KOPT-K1 (cell line): ENCODE results near the gene UBE2U.
"Not testable (repeated sequence)": the region's sequence is repeated elsewhere in the genome, so short reads cannot be mapped to it uniquely, and the experiment has no call there.

Source experiments
- H3K27ac ChIP-seq: fragments of 200-600 bp; sonication (generic); 2 replicates; pipeline ENCODE4 v1.5.1; 2016; ENCODE audit warnings: antibody characterized with exemption, mild to moderate bottlenecking, low read depth, low read length; ENCODE audit not compliant: poor library complexity, severe bottlenecking
- H3K36me3 ChIP-seq: fragments of 200-600 bp; sonication (generic); 2 replicates; pipeline ENCODE4 v1.5.1; 2017; ENCODE audit warnings: antibody characterized with exemption, mild to moderate bottlenecking, low read length, moderate library complexity; ENCODE audit not compliant: insufficient read depth
- H3K9me3 ChIP-seq: fragments of 200-600 bp; sonication (generic); 2 replicates; pipeline ENCODE4 v1.5.1; 2017; ENCODE audit warnings: antibody characterized with exemption, low read length, mild to moderate bottlenecking; ENCODE audit not compliant: insufficient read depth, poor library complexity, severe bottlenecking

The UBE2U gene

DNA sequence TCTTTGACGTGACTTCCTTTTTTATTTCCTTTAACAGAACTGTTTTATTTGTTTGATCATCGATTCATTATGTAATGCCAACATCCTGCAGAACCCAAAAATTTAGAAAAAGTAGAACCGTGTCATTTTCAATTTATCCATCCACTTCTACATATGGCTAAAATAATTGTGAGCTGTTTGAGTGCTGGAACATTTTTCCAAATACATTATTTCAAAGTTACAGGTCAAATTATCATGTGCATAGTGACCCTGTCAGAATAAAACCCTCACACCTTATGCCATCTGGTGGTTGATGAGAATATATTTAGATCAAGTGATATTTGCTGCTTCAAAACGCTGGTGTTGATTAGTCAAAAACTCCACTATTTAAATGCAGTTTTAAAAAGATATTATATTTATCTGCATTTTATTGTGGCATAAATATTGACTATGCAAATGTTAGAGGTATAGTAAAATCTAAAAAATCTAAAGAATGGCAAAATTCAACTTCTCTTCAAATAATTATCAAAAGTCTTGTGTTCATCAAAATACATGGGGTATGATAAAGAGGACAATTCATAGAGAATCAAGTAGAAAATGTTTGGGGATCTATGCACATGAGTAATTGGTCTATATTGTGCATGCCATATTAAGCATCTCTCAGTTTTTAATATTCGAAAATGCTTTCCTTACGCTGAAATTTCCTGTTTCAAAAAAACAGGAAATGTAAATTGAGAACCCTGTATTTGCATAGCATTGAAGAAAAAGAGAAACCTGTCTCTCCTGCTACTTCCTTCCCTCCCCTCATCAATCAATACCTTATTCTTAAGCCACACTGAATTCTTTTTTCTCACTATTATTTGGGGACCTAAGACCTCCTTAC, 39.7 kb downstream of the UBE2U start:
- Histone ChIP-seq H3K9me3 (no peaks in the 10 kb centered on the region), H3K27ac (no peak overlapping the region), H3K36me3 (no peaks in the 10 kb centered on the region)

DNA sequence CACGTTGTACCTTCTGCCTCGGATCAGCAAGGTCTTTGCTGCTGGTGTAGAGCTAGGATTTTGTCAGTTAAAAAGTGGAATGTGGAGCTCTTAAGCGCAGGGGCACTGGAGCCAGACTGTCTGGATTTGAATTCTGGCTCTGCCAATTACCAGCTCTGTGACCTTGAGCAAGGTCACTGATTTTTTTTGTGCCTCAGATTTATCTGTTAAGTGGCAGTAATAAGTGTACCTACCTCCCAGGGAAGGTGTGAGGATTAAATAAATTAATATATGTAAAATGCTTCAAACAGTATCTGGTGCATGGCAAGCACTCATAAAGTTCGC, 40.3 kb downstream of the UBE2U start:
- Histone ChIP-seq H3K36me3 (no peaks in the 10 kb centered on the region), H3K9me3 (no peaks in the 10 kb centered on the region), H3K27ac (no peak overlapping the region)

DNA sequence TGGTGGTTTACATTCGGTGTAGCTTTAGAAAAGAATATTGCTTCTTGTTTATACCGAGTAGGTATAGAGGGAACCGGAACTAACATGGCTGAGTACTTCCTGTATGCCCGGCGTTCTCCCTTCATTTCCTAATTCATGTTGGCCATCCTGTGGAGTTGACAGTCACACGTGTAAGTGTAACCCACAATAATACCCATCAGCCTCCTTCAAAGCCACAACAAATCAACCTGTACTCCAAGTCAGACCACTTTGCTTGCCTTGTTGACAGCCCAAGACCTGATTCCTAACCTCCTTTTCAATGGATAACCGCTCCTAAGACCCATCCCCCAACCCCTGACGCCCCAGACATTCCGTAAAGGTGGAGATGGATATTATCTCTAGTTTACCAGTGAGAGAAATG, 42.1 kb downstream of the UBE2U start:
- no peak overlapping the region for H3K27ac ChIP-seq
- H3K36me3 ChIP-seq, result no peaks in the 10 kb centered on the region
- H3K9me3 ChIP-seq, result no peaks in the 10 kb centered on the region

DNA sequence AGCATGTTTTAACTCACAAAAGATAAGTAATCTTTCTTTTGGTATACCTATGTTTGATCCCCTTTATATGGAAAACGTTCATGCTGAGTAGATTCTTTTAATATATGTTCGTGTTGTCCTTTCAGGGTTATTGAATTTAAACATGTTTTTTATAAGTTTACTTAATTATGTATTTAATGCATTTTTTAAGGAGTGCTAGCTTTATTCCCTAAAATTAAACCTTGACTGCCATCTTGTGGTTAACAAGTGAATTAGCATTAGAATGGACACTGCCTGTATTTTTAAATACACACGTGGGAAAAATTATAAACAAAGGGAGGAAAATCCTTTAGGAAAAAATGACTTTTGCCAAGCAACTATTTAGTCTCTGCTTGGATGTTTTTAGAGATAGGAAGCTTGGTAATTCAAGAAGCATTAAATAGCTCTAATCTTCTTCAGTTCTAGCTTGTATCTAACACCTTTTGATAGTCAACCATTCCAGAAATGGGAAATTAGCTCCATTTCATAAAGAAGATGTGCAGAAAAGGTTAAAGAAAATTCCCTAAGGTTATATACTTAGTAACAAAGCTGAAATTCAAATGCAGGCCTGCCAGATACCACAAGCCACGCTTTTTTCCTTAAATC, 43.0 kb downstream of the UBE2U start:
- Histone ChIP-seq H3K9me3 (no peaks in the 10 kb centered on the region), H3K36me3 (no peaks in the 10 kb centered on the region), H3K27ac (no peak overlapping the region)

DNA sequence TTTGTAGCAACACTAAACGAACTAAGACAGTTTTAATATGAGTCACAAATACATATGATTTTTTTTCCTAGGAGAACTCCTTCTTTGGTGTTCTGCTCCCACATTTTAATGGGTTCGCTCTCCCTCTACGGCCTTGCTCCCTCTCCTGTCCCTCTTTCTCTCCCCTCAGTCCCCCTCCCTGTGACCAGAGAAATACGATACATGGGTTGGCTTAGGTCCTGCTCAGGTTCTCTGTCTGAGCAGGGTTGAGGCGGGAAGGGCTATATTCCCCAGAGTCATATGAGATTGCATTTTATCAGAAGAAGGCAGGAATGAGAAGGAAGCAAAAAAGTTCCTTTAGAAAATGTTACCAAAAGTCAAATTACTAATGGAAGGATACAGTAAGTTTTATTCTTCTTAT, 44.6 kb downstream of the UBE2U start:
- Histone ChIP-seq H3K36me3 (no peaks in the 10 kb centered on the region), H3K9me3 (no peaks in the 10 kb centered on the region), H3K27ac (no peak overlapping the region)

DNA sequence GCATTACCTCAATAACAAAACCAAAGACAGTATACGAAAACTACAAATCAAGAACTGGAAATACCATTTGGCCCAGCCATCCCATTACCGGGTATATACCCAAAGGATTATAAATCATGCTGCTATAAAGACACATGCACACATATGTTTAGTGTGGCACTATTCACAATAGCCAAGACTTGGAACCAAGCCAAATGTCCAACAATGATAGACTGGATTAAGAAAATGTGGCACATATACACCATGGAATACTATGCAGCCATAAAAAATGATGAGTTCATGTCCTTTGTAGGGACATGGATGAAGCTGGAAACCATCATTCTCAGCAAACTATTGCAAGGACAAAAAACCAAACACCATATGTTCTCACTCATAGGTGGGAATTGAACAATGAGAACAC, 47.0 kb downstream of the UBE2U start:
- H3K36me3 ChIP-seq, H3K27ac ChIP-seq, H3K9me3 ChIP-seq: not testable (repeated sequence)

DNA sequence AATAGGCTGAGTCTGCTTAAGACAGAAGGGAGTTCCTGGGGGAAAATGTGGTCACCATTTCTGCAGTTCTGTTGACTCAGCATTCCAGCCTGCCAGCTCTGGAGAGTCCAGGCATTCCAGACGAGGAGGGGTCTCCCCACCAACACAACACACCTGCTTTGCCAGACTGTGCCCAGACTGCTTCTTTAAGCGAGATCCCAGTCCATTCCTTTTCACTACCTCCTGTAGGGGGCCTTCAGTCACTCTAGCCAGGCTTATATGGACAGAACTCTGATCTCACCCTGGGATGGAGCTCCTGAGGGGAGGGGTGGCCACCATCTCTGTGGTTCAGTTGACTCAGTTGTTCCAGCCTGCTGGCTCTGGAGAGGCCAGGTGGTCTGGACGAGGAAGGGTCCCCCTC, 48.5 kb downstream of the UBE2U start:
- Histone ChIP-seq H3K27ac (no peak overlapping the region), H3K36me3 (no peaks in the 10 kb centered on the region), H3K9me3 (no peaks in the 10 kb centered on the region)

DNA sequence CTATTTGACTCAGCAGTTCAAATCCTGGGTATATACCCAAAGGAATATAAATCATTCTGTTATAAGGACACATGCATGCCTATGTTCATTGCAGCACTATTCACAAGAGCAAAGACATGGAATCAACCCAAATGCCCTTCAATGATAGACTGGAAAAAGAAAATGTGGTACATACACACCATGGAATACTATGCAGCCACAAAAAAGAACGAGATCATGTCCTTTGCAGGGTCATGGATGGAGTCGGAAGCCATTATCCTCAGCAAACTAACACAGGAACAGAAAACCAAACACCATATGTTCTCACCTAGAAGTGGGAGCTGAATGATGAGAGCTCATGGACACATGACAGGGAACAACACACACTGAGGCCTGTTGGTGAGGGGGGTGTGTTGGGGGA, 53.8 kb downstream of the UBE2U start:
- not testable (repeated sequence) for H3K27ac ChIP-seq, H3K9me3 ChIP-seq, H3K36me3 ChIP-seq

DNA sequence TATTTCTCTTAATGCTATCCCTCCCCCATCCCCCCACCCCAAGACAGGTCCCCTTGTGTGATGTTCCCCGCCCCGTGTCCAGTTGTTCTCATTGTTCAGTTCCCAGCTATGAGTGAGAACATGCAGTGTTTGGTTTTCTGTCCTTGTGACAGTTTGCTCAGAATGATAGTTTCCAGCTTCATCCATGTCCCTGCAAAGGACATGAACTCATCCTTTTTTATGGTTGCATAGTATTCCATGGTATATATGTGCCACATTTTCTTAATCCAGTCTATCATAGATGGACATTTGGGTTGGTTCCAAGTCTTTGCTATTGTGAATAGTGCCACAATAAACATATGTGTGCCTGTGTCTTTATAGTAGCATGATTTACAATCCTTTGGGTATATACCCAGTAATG, 55.0 kb downstream of the UBE2U start:
- H3K27ac ChIP-seq, H3K36me3 ChIP-seq, H3K9me3 ChIP-seq: not testable (repeated sequence)

DNA sequence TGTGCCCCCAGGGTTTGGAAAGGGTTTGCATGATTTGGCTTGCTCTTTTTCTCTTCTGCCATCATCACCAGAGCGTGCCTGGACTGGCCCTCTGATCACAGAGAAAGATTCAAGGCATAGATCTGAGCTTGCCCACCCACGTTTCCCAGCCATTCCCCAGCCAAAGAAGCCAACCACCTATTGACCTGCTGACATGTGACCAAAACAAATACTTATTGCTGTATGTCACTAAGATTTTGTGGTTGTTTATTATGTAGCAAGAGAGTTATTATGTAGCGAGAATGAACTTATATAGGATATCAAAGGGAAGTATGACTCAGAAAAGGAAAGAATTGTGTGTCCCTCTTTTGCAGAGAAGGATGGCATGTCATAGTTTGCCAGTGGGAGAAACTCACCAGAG, 59.9 kb downstream of the UBE2U start:
- no peaks in the 10 kb centered on the region for H3K36me3 ChIP-seq
- no peak overlapping the region for H3K27ac ChIP-seq
- no peaks in the 10 kb centered on the region for H3K9me3 ChIP-seq

DNA sequence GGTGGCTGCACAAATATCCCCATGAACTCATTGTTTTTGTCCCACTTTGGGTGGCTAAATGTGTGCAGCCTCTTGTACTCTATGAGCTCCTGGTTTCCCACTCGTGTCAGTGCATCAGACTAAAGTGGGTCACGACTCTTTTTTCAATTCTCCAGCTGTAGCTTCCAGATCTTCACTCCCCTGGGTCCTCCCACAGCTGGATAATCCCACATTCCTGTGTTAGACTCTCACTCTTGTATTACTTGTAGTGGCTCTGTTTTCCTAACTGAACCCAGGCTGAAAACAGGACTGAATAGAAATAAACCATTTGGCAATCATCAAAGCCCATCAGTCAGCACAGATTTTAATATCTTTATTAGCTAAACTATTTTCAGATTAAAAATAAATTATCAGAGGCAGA, 60.4 kb downstream of the UBE2U start:
- no peaks in the 10 kb centered on the region for H3K36me3 ChIP-seq
- no peaks in the 10 kb centered on the region for H3K9me3 ChIP-seq
- no peak overlapping the region for H3K27ac ChIP-seq

DNA sequence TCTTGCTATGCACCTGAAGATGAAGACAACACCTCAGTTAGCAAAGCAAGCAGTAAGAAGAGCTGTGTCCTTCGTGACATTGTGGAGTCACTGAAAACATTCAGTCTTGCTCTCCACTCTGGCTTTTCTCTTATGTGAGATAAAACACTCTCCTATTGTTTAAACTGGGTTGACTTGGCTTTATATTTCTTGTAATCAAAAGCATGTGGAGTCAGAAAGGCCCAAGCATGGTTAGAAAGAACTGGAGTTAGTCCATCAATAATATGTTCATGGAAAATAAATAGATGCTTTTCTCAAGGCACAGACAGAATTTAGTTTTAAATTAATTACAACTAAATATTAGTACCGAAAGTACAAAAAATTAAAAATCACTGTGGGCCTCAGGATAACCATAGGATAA, 61.7 kb downstream of the UBE2U start:
- H3K27ac ChIP-seq, result no peak overlapping the region
- no peaks in the 10 kb centered on the region for H3K9me3 ChIP-seq
- H3K36me3 ChIP-seq, result no peaks in the 10 kb centered on the region

DNA sequence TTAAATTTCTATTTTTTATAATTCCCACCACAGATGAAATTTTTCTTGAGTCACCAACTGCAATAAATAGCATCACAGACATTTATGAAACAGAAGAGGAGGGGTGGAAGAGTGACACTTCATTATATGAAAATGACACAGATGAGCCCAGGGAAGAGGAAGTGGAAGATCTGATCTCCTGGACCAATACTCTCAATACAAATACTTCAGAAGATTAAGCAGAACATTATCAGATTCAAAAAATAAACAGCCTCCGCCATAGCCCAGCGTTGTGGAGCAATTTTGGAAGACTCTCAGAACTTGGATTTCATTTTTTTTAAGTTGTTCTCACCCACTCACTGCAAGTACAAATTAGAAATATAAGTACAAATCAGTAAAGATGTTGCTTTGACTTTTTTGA, 63.6 kb downstream of the UBE2U start:
- Histone ChIP-seq H3K36me3 (no peaks in the 10 kb centered on the region), H3K27ac (no peak overlapping the region), H3K9me3 (no peaks in the 10 kb centered on the region)

DNA sequence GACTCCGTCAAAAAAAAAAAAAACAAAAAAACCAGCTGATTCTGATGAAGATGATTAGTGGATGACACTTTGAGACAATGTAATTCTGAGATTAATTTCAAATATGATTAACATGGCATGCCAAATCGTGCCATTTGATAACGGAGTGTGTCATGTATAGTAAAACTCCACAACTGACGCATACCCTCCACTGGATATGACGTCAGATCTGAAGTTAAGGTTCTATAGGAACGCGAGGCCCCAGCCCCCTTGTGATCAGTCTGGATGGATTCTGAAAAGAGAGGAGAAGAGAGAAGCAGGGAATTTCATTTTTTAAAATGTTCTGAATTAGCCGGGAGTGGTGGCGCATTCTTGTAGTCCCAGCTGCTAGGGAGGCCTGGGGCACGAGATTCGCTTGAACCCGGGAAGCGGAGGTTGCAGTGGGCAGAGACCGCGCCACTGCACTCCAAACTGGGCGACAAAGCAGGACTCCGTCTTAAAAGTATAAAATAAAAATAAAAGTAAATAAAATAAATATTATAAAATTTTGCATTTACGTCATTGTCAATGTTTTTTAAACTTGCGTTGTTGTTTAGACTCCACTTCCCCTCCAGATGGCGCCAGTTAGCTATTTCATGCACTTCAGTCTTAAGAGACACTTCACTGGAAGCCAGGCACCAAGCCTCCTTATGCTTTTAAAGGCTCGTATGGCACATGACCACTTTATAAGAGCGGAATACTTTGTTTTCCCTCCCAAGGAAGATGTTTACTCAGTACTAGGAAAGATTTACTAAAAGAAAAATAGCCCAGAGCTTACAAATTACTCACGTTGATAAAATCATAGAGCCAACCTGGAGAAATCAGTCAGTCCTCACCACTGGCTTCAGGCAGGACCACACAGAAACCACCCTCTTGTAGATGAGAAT, 65.5 kb downstream of the UBE2U start:
- H3K9me3 ChIP-seq, result no peaks in the 10 kb centered on the region
- H3K36me3 ChIP-seq, result no peaks in the 10 kb centered on the region
- no peak overlapping the region for H3K27ac ChIP-seq

DNA sequence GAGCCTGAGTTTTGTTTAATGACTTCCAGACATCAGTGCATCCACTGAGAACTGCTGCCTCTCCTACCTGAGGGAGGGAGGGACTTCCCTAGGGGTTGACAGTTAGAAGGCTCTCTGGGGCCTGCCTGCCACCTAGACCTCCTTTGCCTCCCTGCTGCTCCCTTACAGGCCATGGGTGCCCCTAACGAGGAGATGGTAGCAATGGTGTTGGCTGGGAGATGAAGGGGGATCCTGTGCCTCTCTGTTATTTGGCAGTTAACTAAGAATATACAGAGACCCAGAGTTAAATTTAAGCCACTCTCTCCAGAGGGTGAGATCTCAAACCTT, 66.1 kb downstream of the UBE2U start:
- Histone ChIP-seq H3K27ac (no peak overlapping the region), H3K9me3 (no peaks in the 10 kb centered on the region), H3K36me3 (no peaks in the 10 kb centered on the region)
